Measurements from ENCODE around the gene ALKBH4.
"Not testable (repeated sequence)": the region's sequence is repeated elsewhere in the genome, so short reads cannot be mapped to it uniquely, and the experiment has no call there.

The ALKBH4 gene

GRCh38 chr7:102478314-102479208 lies 13.9 kb upstream of the ALKBH4 start, which contains the start of gene POLR2J:
POLR2J (minus strand) TSS chr7:102478922; CDS start chr7:102478860, 62 bp downstream.
- peak; percentile 83 for DNase-seq (ENCODE audit: low spot score)

- not testable (repeated sequence) for DNase-seq (ENCODE audit: low spot score)
These were observed 10.2 kb upstream of the ALKBH4 start for GRCh38 chr7:102474736-102475435.

- not testable (repeated sequence) for DNase-seq (ENCODE audit: low spot score)
These were observed 9.5 kb upstream of the ALKBH4 start for GRCh38 chr7:102474116-102474515.

- DNase-seq (ENCODE audit: low spot score) = no peak
These were observed 8.8 kb upstream of the ALKBH4 start for GRCh38 chr7:102473271-102473991.

- no peak for DNase-seq (ENCODE audit: low spot score)
These were observed 7.7 kb upstream of the ALKBH4 start for GRCh38 chr7:102472126-102473041.

- no peak for DNase-seq (ENCODE audit: low spot score)
These were observed 7.1 kb upstream of the ALKBH4 start for GRCh38 chr7:102471791-102472125.

GRCh38 chr7:102469972-102470825 lies 5.5 kb upstream of the ALKBH4 start:
- no peak for DNase-seq (ENCODE audit: low spot score)

- DNase-seq (ENCODE audit: low spot score) = no peak
These were observed 4.8 kb upstream of the ALKBH4 start for GRCh38 chr7:102469351-102469971.

- DNase-seq (ENCODE audit: low spot score) = no peak
These were observed 4.1 kb upstream of the ALKBH4 start for GRCh38 chr7:102468478-102469350.

- no peak for DNase-seq (ENCODE audit: low spot score)
These were observed 3.2 kb upstream of the ALKBH4 start for GRCh38 chr7:102467581-102468477.

- DNase-seq (ENCODE audit: low spot score) = no peak
These were observed 1.4 kb upstream of the ALKBH4 start for GRCh38 chr7:102466097-102466496.

- peak; percentile 52 for DNase-seq (ENCODE audit: low spot score)
These were observed 654 bp downstream of the ALKBH4 start for GRCh38 chr7:102463841-102464576.

- no peak for DNase-seq (ENCODE audit: low spot score)
These were observed 4.2 kb downstream of the ALKBH4 start for GRCh38 chr7:102460467-102460866.

GRCh38 chr7:102459221-102459844 lies 5.3 kb downstream of the ALKBH4 start:
- DNase-seq (ENCODE audit: low spot score) = no peak

GRCh38 chr7:102457352-102457924 lies 7.2 kb downstream of the ALKBH4 start:
- no peak for DNase-seq (ENCODE audit: low spot score)

- DNase-seq (ENCODE audit: low spot score) = no peak
These were observed 8.3 kb downstream of the ALKBH4 start for GRCh38 chr7:102456327-102456726.

Data from kidney tubule cell (primary cell).